K562 (cell line): ENCODE results near the gene ANO9. TPM values are rescaled to one million over a fixed set of nuclear protein-coding genes. Genes with fewer than 3 reads are reported as not detected.

Experiments
- ATAC-seq: fragments of 200-7000 bp; cut with Tn5 transposase; 3 replicates; pipeline ENCODE4 v1.9.1; 2020; ENCODE audit warnings: moderate library complexity
- BruUV-seq: library from RNA; stranded (reverse); fragments of 400-500 nt; replicated peaks from 2 replicates; lab custom pipeline; 2021; lab: Mats Ljungman, UMichigan
- CTCF ChIA-PET: fragments of 300-600 bp; formaldehyde crosslinking; extraction: SDS; loops from one replicate; lab custom pipeline; 2021; ENCODE audit warnings: low intra/inter-chr PET ratio; lab: Yijun Ruan, JAX
- POLR2A ChIA-PET: fragments of 300-600, 350-650 bp; sonication (Branson Sonifier 250); formaldehyde crosslinking; extraction: SDS; loops from one replicate; lab custom pipeline; 2021; ENCODE audit warnings: antibody characterized with exemption, inconsistent platforms; lab: Yijun Ruan, JAX
- DNase-seq, 4 experiments: peaks; one replicate each; pipeline versions ENCODE4 v3.0.0 to v3.0.0-alpha.2; 2011 to 2018; ENCODE audit warnings: low spot score in 3 of 4, mixed read lengths in 3 of 4; ENCODE audit errors: extremely low read depth in 1 of 4
- FAIRE-seq: peaks from 2 replicates; lab custom pipeline; 2011; peaks lifted over from hg19 to GRCh38; lab: Jason Lieb, UNC
- H2AFZ ChIP-seq: 2 replicates; pipeline ENCODE4 v1.6.0; 2011; ENCODE audit warnings: low read depth, low read length, control low read depth, inconsistent platforms
- H3K27ac ChIP-seq: fragments of 200-600 bp; 3 replicates; pipeline ENCODE4 v1.8.0; 2011; ENCODE audit warnings: low read depth, mild to moderate bottlenecking, control low read depth, inconsistent platforms, low read length, moderate library complexity, mixed read lengths; ENCODE audit errors: extremely low read depth
- H3K27me3 ChIP-seq, 2 experiments: fragments of 300-600 bp in 1 of 2; 2 replicates in 1 of 2; 3 replicates in 1 of 2; pipeline versions ENCODE4 v1.6.0 to v1.8.0; 2011; ENCODE audit warnings: inconsistent platforms in 2 of 2, low read length in 2 of 2, mild to moderate bottlenecking in 1 of 2, mixed read lengths in 1 of 2, moderate library complexity in 1 of 2; ENCODE audit not compliant: control insufficient read depth in 2 of 2, insufficient read depth in 2 of 2
- H3K36me3 ChIP-seq: fragments of 300-600 bp; 3 replicates; pipeline ENCODE4 v1.8.0; 2011; ENCODE audit warnings: mild to moderate bottlenecking, low read length, inconsistent platforms; ENCODE audit not compliant: control insufficient read depth, insufficient read depth
- H3K4me1 ChIP-seq, 2 experiments: fragments of 200-600 bp in 1 of 2; replicated peaks in 1 of 2; 2 replicates in 1 of 2; 3 replicates in 1 of 2; pipeline versions ENCODE4 v1.5.1 to v1.8.0; 2011; ENCODE audit warnings: inconsistent platforms in 2 of 2, low read length in 2 of 2, mild to moderate bottlenecking in 1 of 2, mixed read lengths in 1 of 2, moderate library complexity in 1 of 2; ENCODE audit not compliant: control insufficient read depth in 2 of 2, insufficient read depth in 2 of 2
- H3K4me2 ChIP-seq: 2 replicates; pipeline ENCODE4 v1.6.1; 2011; ENCODE audit warnings: low read length, control low read depth, inconsistent platforms, mixed read lengths; ENCODE audit not compliant: insufficient read depth
- H3K4me3 ChIP-seq: fragments of 200-600 bp; sonication (generic), shearing (Covaris generic); 2 replicates; pipeline ENCODE4 v1.5.1; 2016; ENCODE audit warnings: control low read depth, inconsistent platforms
- H3K79me2 ChIP-seq: fragments of 200-600 bp; 3 replicates; pipeline ENCODE4 v1.8.0; 2011; ENCODE audit warnings: low read length, inconsistent platforms; ENCODE audit not compliant: control insufficient read depth, insufficient read depth
- H3K9ac ChIP-seq, 2 experiments: 2 replicates each; pipeline versions ENCODE4 v1.6.0 to v1.6.1; 2011; ENCODE audit warnings: low read depth in 2 of 2, low read length in 2 of 2, control low read depth in 1 of 2, inconsistent platforms in 1 of 2, mild to moderate bottlenecking in 1 of 2, mixed read lengths in 1 of 2; ENCODE audit not compliant: insufficient read depth in 1 of 2
- H3K9me1 ChIP-seq: one replicate; pipeline ENCODE4 v1.6.0; 2011; ENCODE audit warnings: inconsistent platforms, mild to moderate bottlenecking, low read length, moderate library complexity; ENCODE audit not compliant: control insufficient read depth, insufficient read depth
- H3K9me3 ChIP-seq: replicated peaks from 2 replicates; pipeline ENCODE4 v1.5.1; 2011; ENCODE audit warnings: low read depth, low read length, inconsistent platforms; ENCODE audit not compliant: control insufficient read depth, insufficient read depth
- H4K20me1 ChIP-seq: replicated peaks from 2 replicates; pipeline ENCODE4 v1.6.1; 2011; ENCODE audit warnings: low read length, inconsistent platforms, mixed read lengths; ENCODE audit not compliant: control insufficient read depth, insufficient read depth
- POLR2G ChIP-seq: fragments of 200-400 bp; formaldehyde crosslinking; IDR thresholded peaks from 2 replicates; pipeline ENCODE4 v1.6.1; 2017; ENCODE audit warnings: low read depth, mild to moderate bottlenecking, antibody characterized with exemption, low read length, moderate library complexity
- ZFX ChIP-seq: sonication (generic); formaldehyde crosslinking; IDR thresholded peaks from 2 replicates; pipeline ENCODE4 v1.8.0; 2022; ENCODE audit warnings: mild to moderate bottlenecking, missing genetic modification reagents, moderate library complexity
- WGBS: fragments of 100-300 bp; shearing (Covaris generic); methylation state at CpG from one replicate; pipeline ENCODE4 v1.1.6; 2016; ENCODE audit warnings: low coverage, mixed read lengths; ENCODE audit not compliant: insufficient coverage; ENCODE audit errors: missing lambda C conversion rate; 5-methylcytosine and 5-hydroxymethylcytosine counted together
- in situ Hi-C: fragments of 300-500 bp; cut with MboI; formaldehyde crosslinking; loops from 4 replicates; pipeline ENCODE4 v1.15.0; 2018; ENCODE audit warnings: inconsistent platforms, mixed read lengths
- intact Hi-C: fragments of 100-400 bp; cut with micrococcal nuclease; formaldehyde crosslinking; loops from 2 replicates; pipeline ENCODE4 v1.14.2; 2022
- polyA plus RNA-seq, 8 experiments: library from polyadenylated mRNA; depleted of rRNA in 4 of 8; stranded (reverse) in 5 of 8; unstranded in 3 of 8; fragments of >200 nt; fragmentation: Nextera tagmentation in 2 of 8; fragmentation: Illumina TruSeq in 1 of 8; extraction: Ambion mirVana in 2 of 8; extraction: Trizol in 1 of 8; gene quantifications; 2 replicates each; pipeline versions ENCODE4 v1.2.1 to v1.2.3, GENCODE V29; 2011 to 2014; ENCODE audit warnings: inconsistent platforms in 1 of 8, missing spikeins in 1 of 8
- total RNA-seq, 7 experiments: library from RNA; depleted of rRNA in 6 of 7; stranded (reverse); fragments of >200 nt in 6 of 7; fragmentation: Illumina TruSeq in 2 of 7; extraction: Trizol in 2 of 7; gene quantifications; 2 replicates each; pipeline versions ENCODE4 v1.2.1 to v1.2.3, GENCODE V29; 2011 to 2021; ENCODE audit warnings: low replicate concordance in 1 of 7
- TF ChIP-seq, protein P1 (sequence below): sonication (generic); formaldehyde crosslinking; IDR thresholded peaks from 2 replicates; pipeline ENCODE4 v1.8.1; 2023; ENCODE audit warnings: mild to moderate bottlenecking, missing genetic modification reagents, moderate library complexity
- TF ChIP-seq, protein P2 (sequence below): fragments of 450-650 bp; IDR thresholded peaks from 2 replicates; pipeline ENCODE4 v1.6.1; 2017; ENCODE audit warnings: mild to moderate bottlenecking, moderate library complexity

The ANO9 gene
- total and polyA plus RNA-seq, 9 of the 15 experiments (the other 6 are each of a cell fraction or from before 2014, with no cell fraction given): 0.20 to 14.5 (median 4.5) TPM

DNA sequence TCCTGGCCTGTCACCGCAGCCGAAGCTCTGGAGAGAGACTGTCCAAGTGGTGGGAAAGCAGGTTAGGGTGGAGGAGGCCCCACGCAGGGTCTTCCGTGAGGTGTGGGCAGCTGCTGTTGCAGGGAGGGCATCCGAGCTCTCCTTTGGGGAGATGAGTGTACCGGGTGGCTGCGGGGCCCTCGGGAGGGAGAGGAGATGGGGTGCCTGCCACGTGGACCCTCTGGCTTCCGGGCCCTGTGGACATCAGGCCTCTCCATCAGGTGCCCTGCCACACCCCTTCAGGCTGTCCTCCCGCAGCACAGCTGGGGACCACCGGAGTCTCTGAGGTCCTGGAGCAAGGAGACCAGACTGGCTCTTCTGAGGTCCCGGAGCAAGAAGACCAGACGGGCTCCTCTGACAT lies 9.9 kb upstream of the ANO9 start:
- 85% methylated on average over 6 of the region's 14 CpGs for WGBS
- in situ Hi-C loops: loop anchor here (5.0 kb wide), 1 partner anchor 51 kb away; no protein-coding TSS in a partner anchor
- peaks cover 82% of the 10 kb centered on the region for H3K79me2 ChIP-seq
- no peak for DNase-seq
- H3K4me2 ChIP-seq: peak overlapping the region; percentile 82
- intact Hi-C loops: no loop called here
- no peaks in the 10 kb centered on the region for H3K27me3 ChIP-seq
- CTCF ChIA-PET: interaction anchor here (0.6 kb wide), 1 partner anchor 273 kb away, joined by 3 read pairs; no protein-coding TSS in a partner anchor
- no peaks in the 10 kb centered on the region for H3K9me1 ChIP-seq
- H4K20me1 ChIP-seq: no peaks in the 10 kb centered on the region
- H2AFZ ChIP-seq: no peak overlapping the region
- H3K4me3 ChIP-seq: peak overlapping the region; percentile 99
- no TSS peak for BruUV-seq
- POLR2A ChIA-PET: interaction anchor here (0.6 to 2.0 kb wide), 3 partner anchors 9 to 215 kb away, joined by 3 to 16 read pairs (median 4); no protein-coding TSS in a partner anchor
- H3K4me1 ChIP-seq: peaks cover 22 to 74% of the 10 kb centered on the region in 2 experiments; a peak in 4 of 5 replicates
- H3K9me3 ChIP-seq: no peaks in the 10 kb centered on the region
- no peak for ATAC-seq
- no peak overlapping the region for H3K27ac ChIP-seq
- peaks cover 53% of the 10 kb centered on the region; the same call in 2 of the 3 replicates for H3K36me3 ChIP-seq
- peak overlapping the region; percentile 93 to 100; a peak in 3 of 4 replicates for H3K9ac ChIP-seq
- TF ChIP-seq ZFX (CRISPR knock-in tag): 0 out of 2 replicates have a peak, but pooled peaks have one; percentile 7
- TF ChIP-seq, protein P1, sequence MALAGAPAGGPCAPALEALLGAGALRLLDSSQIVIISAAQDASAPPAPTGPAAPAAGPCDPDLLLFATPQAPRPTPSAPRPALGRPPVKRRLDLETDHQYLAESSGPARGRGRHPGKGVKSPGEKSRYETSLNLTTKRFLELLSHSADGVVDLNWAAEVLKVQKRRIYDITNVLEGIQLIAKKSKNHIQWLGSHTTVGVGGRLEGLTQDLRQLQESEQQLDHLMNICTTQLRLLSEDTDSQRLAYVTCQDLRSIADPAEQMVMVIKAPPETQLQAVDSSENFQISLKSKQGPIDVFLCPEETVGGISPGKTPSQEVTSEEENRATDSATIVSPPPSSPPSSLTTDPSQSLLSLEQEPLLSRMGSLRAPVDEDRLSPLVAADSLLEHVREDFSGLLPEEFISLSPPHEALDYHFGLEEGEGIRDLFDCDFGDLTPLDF (CRISPR knock-in tag): no peak
- 0 out of 2 replicates have a peak, but pooled peaks have one; percentile 14 for TF ChIP-seq POLR2G
- TF ChIP-seq, protein P2, sequence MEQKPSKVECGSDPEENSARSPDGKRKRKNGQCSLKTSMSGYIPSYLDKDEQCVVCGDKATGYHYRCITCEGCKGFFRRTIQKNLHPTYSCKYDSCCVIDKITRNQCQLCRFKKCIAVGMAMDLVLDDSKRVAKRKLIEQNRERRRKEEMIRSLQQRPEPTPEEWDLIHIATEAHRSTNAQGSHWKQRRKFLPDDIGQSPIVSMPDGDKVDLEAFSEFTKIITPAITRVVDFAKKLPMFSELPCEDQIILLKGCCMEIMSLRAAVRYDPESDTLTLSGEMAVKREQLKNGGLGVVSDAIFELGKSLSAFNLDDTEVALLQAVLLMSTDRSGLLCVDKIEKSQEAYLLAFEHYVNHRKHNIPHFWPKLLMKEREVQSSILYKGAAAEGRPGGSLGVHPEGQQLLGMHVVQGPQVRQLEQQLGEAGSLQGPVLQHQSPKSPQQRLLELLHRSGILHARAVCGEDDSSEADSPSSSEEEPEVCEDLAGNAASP: no peak
- FAIRE-seq: no peak
